CD4-positive, alpha-beta T cell treated with Interleukin-4 for 4 hours (primary cell): ENCODE measurements around the gene UIMC1.
"Not testable (repeated sequence)": the region's sequence is repeated elsewhere in the genome, so short reads cannot be mapped to it uniquely, and the experiment has no call there.

Experiments
- DNase-seq: peaks from one replicate; pipeline ENCODE4 v3.0.0-alpha.2; 2020

UIMC1 gene

DNA sequence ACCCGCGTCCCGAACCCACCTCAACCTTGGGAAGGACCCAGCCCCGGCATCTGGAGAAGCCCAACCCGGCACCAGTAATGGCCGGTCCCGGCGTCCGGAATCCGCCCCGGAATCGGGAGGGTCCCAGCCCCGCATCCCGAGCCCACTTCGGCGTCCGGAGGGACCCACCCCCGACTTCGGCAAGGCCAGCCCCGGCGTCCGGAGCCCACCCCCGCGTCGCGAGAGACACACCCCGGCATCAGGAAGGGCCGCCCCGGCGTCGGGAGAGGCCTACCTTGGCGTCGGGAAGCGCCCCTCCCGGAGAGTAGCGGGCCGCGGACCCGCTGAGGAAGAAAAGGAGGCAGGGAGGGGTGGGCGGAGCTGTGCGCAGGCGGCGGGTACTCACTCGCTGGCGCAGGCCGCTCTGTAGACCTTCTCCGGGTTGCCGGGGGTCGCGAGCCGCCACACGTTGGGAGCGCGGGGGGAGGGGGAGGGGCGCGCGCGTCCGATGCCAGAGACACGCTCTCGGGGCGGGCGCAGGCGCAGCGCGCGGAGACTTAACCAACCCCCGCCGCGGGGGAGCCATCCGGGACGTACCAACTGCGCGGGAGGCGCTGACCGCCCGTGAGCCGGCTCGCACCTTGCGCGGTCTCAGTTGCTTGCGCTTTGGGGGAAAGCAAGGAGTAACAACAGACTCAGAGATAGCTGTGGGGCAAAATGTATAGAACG, at the start of gene UIMC1:
Gene UIMC1, minus strand, starts transcription at position 515 of the 708 bp plus-strand sequence. CDS start 24,164 bp downstream, outside the sequence.
- DNase-seq, result peak; percentile 92

DNA sequence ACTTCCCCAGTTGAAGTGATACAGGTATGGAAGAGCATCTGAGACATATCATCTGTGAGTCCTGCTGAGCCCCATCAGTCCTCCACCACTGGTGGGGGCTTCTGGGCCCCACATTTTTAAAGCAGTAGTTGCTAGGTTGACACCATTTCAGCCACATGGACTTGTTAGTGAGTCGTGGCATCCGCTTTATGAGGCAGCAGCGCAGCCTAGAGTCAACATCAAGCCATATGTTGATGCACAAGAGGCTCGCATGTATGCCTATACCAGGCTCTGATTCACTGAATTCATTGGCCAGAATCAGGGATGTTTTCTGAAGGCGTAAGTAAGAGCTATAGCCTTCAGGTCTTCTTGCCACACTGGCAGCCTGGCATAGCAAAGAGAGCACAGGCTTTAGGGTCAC, 42.7 kb upstream of the UIMC1 start:
- DNase-seq, result no peak

DNA sequence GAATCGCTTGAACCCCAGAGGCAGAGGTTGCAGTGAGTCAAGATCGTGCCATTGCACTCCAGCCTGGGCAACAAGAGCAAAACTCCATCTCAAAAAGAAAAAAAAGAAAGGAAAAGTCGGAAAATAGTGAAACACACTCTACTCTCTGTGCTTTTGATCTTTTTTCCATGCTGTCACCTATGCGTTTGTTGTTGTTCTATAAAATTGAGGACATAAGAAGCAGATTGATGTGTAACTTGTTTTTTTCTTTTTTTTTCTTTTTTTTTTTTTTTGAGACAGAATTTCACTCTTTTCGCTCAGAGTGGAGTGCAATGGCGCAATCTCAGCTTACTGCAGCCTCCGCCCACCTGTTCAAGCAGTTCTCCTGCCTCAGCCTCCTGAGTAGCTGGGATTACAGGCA, 42.0 kb upstream of the UIMC1 start:
- DNase-seq, result not testable (repeated sequence)

- DNase-seq, result no peak
Observed at GRCh38 chr5:177045631-177046030, 39.1 kb upstream of the UIMC1 start.

DNA sequence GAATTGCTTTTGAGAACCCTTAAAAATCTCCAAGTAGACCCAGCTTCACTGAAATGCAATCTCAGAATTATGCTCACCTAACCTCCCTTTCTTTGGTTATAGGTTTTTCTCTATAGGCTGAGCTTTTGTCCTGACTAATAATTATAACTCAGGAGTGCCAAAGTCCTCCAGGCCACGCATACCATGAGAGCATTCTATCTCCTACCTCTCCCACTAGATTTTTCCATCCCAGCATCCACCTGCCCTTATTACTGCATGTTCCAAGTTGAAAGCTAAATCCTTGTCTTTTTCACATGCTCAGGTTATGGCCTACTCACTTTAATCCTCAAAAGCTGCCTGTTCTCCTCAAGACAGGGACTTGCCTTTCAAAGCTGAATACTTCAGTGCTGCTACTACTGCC, 38.1 kb upstream of the UIMC1 start:
- no peak for DNase-seq

DNA sequence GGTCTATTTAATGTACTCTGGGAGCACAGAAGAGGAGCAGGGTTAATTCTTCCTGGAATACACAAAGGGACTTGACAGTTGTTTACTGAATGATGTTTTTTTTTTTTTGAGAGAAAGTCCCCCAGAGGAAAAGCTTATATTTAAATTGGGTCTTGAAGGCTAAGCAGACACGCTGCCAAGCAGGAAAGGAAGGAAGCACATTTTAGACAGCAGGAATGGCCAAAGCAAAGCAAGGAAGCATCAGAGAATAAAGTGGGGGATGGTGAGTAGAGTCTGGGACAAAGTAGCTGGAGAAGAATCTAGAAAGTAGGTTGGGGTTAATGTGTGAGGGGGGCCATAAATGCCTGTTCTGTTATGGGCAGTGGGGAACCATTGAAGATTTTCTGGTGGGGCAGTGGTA, 37.4 kb upstream of the UIMC1 start:
- no peak for DNase-seq

GRCh38 chr5:177043114-177043513, 36.5 kb upstream of the UIMC1 start:
- DNase-seq, result no peak

GRCh38 chr5:177041936-177042335, 35.4 kb upstream of the UIMC1 start:
- no peak for DNase-seq

DNA sequence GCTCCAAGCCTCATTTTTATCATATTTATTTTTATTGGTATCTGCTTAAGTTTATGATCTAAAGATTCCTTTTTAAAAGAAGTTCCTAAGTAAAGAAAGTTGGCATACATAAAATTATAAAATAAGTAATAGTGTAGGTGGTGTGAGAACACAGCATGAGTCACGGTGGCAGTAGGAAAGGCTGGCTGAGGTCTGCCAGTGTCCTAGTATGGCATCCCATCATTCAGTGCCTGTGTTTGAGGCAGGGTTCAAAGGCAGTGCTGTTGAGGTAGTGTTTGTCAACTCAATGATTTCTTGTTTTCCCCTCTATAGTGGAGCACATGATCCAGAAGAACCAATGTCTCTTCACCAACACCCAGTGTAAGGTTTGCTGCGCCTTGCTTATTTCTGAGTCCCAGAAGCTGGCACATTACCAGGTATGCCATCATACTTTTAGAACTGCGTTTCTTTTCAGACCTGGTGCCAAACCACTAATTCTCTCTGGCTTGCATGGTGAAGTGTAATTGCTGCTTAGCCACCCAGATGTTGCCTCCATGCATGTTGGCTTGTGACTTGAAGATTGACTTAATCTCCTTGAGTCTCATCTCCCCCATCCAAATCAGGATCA, 34.3 kb upstream of the UIMC1 start:
- DNase-seq, result no peak

DNA sequence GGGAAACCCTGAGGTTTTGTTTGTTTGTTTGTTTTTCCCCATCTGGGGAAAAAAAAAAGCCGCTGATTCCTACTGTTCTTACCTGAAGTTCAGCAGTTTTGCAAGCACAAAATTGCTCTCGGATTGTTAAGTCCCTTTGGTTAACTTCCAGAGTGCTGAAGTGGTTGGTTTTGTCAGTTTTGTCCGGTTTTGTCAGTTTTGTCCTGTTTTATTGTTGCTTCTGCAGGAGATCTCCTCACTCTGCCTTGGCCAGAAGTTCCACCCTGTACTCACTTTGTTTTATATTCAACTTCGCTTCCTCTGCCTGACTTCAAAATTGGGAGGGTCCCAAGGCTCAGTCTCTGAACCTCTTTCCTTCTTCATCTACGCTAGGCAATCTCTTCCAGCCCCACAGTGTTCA, 30.3 kb upstream of the UIMC1 start:
- DNase-seq, result no peak

- no peak for DNase-seq
Observed at GRCh38 chr5:177036443-177036842, 29.9 kb upstream of the UIMC1 start.

GRCh38 chr5:177035976-177036375, 29.4 kb upstream of the UIMC1 start:
- DNase-seq, result no peak

- DNase-seq, result no peak
Observed at GRCh38 chr5:177029498-177029897, 22.9 kb upstream of the UIMC1 start.

DNA sequence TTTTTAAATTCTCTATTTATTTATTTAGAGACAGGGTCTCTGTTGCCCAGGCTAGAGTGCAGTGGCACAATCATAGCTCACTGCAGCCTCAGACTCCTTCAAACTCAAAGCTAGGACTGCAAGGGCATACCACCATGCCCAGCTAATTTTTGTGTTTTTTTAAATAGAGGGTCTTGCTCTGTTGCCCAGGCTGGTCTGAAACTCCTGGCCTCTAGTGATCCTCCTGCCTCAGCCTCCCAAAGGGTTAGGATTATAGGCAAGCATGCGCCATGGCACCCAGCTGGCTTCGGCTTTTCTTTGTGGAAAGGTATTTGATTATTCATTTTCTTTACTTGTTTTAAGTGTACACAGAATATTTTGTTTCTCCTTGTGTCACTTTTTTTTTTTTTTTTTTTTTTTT, 21.1 kb upstream of the UIMC1 start:
- DNase-seq, result no peak

- no peak for DNase-seq
Observed at GRCh38 chr5:177025101-177025601, 18.6 kb upstream of the UIMC1 start.

DNA sequence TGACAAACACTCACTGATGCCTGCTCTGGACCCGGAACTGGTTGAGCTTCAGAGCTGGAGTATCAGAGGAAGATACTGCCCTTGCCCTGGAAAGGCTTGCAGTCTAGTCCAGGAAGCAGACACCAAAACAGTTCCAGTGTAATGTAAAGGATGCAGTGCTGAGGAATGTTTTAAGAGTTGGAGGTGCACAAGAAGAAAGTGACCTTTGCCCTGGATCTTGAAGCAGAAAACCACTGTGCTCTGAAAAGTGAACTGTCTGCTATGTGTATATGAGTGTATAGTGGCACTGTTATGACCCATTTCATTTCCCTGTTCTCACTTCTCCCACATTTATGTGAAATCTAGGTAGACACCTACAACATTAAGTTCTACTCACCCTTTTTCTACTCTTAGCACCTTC, 18.0 kb upstream of the UIMC1 start:
- no peak for DNase-seq

DNA sequence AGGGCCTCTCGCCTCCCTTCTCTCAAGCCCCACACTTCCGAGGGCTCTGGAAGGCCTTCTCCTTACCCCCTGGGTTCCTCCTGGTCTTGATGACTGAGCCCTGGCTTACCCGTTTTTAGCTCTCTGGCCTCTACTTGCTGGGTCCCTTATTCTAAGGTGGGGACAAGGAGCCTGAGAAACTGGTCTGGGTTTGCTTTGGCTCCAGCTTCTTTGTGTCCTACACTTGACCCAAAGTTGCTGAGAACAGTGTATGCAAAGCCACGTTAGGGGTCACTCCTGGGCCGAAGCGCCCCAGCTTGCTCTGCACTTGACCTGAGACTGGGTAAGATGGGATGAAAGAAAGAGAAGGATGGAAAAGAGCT, 16.7 kb upstream of the UIMC1 start:
- no peak for DNase-seq

- peak; percentile 92 for DNase-seq
Observed at GRCh38 chr5:177022386-177023302, 16.1 kb upstream of the UIMC1 start, which contains the start of gene ZNF346. ZNF346 (plus strand) TSS chr5:177022696; CDS start chr5:177022739, 43 bp downstream.

DNA sequence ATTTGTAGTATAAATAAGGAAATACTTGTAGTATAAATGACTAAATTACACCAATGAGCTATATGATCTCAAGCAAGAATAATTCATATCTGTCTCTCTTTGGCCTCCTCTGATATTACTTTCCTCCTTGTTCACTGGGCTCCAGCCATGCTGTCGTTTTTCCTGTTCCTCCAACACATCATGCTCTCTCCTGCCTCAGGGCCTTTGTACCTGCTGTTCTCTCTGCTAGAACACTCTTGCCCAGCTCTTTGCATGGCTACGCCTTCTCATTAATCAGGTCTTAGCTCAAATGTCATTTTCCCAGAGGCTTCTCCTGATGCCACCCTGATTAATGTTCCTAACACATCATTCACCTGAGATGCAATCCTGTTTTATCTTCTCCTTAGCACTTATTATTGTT, 13.5 kb upstream of the UIMC1 start:
- no peak for DNase-seq

DNA sequence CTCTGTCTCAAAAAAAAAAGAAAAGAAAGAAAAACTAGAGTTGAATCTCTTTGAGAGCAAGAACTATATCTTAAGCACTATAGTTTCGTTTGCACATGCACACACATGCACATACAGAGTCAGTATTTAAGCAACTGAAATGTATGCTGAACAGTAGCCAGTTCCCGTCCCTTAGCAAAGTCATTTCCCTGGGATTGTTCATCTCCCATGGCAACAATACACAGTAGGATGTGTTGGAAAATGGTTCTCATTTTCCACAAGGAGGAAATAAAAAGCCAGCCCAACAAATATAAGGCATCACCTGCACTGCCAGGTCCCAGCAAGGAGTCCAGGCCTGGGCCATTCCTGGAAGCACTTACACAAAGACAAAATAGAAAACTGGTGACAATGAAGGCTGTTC, 11.8 kb upstream of the UIMC1 start:
- DNase-seq, result no peak

DNA sequence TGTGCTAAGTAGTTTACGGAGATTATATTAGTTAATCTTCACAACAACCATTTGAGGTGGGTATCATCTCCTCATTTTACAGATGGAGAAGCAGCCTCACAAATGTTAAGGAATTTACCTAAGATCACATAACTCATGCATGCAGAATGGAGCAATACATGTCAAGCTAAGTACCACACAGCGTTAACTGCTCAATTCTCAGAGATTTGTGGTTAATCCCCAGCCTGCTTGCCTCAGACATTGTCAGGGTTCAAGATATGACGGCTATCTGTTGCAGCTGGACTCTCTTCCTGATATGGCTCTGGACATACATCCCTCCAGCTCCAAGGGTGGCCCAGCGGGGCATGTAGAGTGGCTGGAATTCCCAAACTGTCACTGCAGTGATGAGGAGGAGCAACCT, 8.6 kb upstream of the UIMC1 start:
- DNase-seq, result no peak

DNA sequence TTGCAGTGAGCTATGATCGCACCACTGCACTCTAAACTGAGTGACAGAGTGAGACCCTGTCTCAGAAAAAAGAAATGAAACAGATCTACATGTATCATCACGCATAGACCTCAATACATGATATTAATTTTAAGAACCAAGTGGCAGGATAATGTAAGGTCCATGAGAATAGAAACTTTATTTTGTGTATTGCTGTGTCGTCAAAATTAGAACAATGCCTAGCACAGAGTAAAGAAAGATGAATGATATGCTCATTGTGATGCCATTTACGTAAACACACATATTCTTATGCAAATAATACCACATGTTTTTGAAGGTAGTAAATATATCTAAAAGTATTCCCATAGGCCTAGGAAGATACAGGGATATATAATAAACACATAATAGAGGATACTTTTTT, 3.6 kb upstream of the UIMC1 start:
- DNase-seq, result no peak

DNA sequence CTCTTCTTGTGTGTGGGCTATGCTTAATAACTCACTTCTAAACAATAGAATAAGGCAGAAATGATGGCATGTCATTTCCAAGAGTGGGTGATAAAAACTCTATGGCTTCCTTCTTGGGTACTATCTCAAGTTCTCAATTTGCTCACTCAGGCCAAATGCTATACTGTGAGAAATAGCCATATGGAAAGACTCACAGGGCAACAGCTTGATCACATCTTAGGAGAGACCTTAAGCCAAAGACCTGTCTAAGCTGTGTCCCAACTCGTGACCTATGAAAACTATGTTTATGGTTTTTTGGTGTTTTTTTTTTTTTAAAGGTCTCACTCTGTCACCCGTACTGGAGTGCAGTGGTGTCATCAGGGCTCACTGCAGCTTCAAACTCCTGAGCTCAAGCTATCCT, 2.1 kb upstream of the UIMC1 start:
- no peak for DNase-seq
